GM23338 (cell line): ENCODE measurements around the gene MEP1A. TPM values are rescaled to one million over a fixed set of nuclear protein-coding genes. Genes with fewer than 3 reads are reported as not detected.

Source experiments
- ATAC-seq: fragments of 200-7000 bp; cut with Tn5 transposase; 3 replicates; pipeline ENCODE4 v1.9.1; 2020
- DNase-seq: peaks from one replicate; pipeline ENCODE4 v3.0.0-alpha.2; 2015; ENCODE audit warnings: low spot score
- H2AFZ ChIP-seq: fragments of 200-600 bp; sonication (generic); 2 replicates; pipeline ENCODE4 v1.8.0; 2016; ENCODE audit warnings: antibody characterized with exemption, mild to moderate bottlenecking, moderate library complexity
- H3F3A ChIP-seq: fragments of 200-600 bp; sonication (generic); replicated peaks from 2 replicates; pipeline ENCODE4 v1.8.0; 2017; ENCODE audit warnings: antibody characterized with exemption, mixed run types, low read depth
- H3K27ac ChIP-seq: fragments of 200-600 bp; sonication (generic); 2 replicates; pipeline ENCODE4 v1.6.1; 2016; ENCODE audit warnings: low read depth
- H3K27me3 ChIP-seq: fragments of 200-600 bp; sonication (generic); 2 replicates; pipeline ENCODE4 v1.8.0; 2016; ENCODE audit warnings: mild to moderate bottlenecking, mixed run types, moderate library complexity; ENCODE audit not compliant: insufficient read depth
- H3K36me3 ChIP-seq: fragments of 200-600 bp; sonication (generic); 2 replicates; pipeline ENCODE4 v1.8.0; 2016; ENCODE audit warnings: mild to moderate bottlenecking; ENCODE audit not compliant: insufficient read depth
- H3K4me1 ChIP-seq: fragments of 200-600 bp; sonication (generic); 2 replicates; pipeline ENCODE4 v1.8.0; 2016; ENCODE audit warnings: mild to moderate bottlenecking, moderate library complexity; ENCODE audit not compliant: insufficient read depth
- H3K4me2 ChIP-seq: fragments of 200-600 bp; sonication (generic); 2 replicates; pipeline ENCODE4 v1.7.1; 2017; ENCODE audit warnings: mixed run types
- H3K4me3 ChIP-seq: fragments of 200-600 bp; sonication (generic); 2 replicates; pipeline ENCODE4 v1.6.1; 2016; ENCODE audit warnings: mixed run types
- H3K79me2 ChIP-seq: fragments of 200-600 bp; sonication (generic); replicated peaks from 2 replicates; pipeline ENCODE4 v1.8.0; 2017; ENCODE audit warnings: mild to moderate bottlenecking; ENCODE audit not compliant: insufficient read depth
- H3K9me2 ChIP-seq: fragments of 200-600 bp; sonication (generic); 2 replicates; pipeline ENCODE4 v1.8.0; 2017; ENCODE audit not compliant: insufficient read depth
- H4K20me1 ChIP-seq: fragments of 200-600 bp; sonication (generic); replicated peaks from 2 replicates; pipeline ENCODE4 v1.8.0; 2017; ENCODE audit warnings: mild to moderate bottlenecking; ENCODE audit not compliant: insufficient read depth
- H3K27ac Mint-ChIP-seq: 2 replicates; pipeline ENCODE4 v1.8.0; 2020; ENCODE audit warnings: inconsistent platforms, mild to moderate bottlenecking, moderate library complexity, mixed read lengths
- H3K27me3 Mint-ChIP-seq: 3 replicates; pipeline ENCODE4 v1.8.0; 2022; ENCODE audit warnings: low read depth, mild to moderate bottlenecking, moderate library complexity, mixed read lengths, inconsistent platforms; ENCODE audit not compliant: insufficient read depth, poor library complexity
- H3K36me3 Mint-ChIP-seq: 3 replicates; pipeline ENCODE4 v1.8.0; 2021; ENCODE audit warnings: low read depth, mild to moderate bottlenecking, inconsistent platforms, moderate library complexity, mixed read lengths
- H3K4me1 Mint-ChIP-seq: 3 replicates; pipeline ENCODE4 v1.8.0; 2020; ENCODE audit warnings: mild to moderate bottlenecking, inconsistent platforms, mixed read lengths
- H3K4me3 Mint-ChIP-seq: 3 replicates; pipeline ENCODE4 v1.8.0; 2021; ENCODE audit warnings: moderate library complexity, mild to moderate bottlenecking, inconsistent platforms, mixed read lengths
- H3K9me3 Mint-ChIP-seq: 3 replicates; pipeline ENCODE4 v1.8.0; 2020; ENCODE audit warnings: moderate library complexity, mild to moderate bottlenecking, inconsistent platforms, mixed read lengths
- EZH2phosphoT487 ChIP-seq: fragments of 200-600 bp; sonication (generic); IDR thresholded peaks from one replicate; pipeline ENCODE4 v1.8.1; 2018; ENCODE audit warnings: antibody characterized with exemption; ENCODE audit not compliant: unreplicated experiment
- ZNF114 ChIP-seq: fragments of 250-450 bp; sonication (Bioruptor Pico); IDR thresholded peaks from 2 replicates; pipeline ENCODE4 v1.5.0; 2020; ENCODE audit warnings: mild to moderate bottlenecking, moderate library complexity
- polyA plus RNA-seq: library from polyadenylated mRNA; unstranded; fragments of >200 nt; fragmentation: Nextera tagmentation; extraction: Ambion mirVana; gene quantifications from 2 replicates; pipeline ENCODE4 v1.2.1, GENCODE V29; 2016
- total RNA-seq: library from RNA; depleted of rRNA; stranded (reverse); fragments of >200 nt; shearing (Covaris generic); gene quantifications from 2 replicates; pipeline ENCODE4 v1.2.3, GENCODE V29; 2014
- TF ChIP-seq, protein P1 (sequence below), 2 experiments: fragments of 200-600 bp in 1 of 2; sonication (generic) in 1 of 2; conservative IDR thresholded peaks; 2 replicates each; pipeline versions ENCODE4 v1.5.1 to v1.6.1; 2016 to 2017; ENCODE audit warnings: antibody characterized with exemption in 2 of 2, low read depth in 2 of 2, mild to moderate bottlenecking in 2 of 2, moderate library complexity in 1 of 2
- TF ChIP-seq, protein P2 (sequence below): IDR thresholded peaks from one replicate; pipeline ENCODE4 v1.6.1; 2018; ENCODE audit warnings: antibody characterized with exemption; ENCODE audit not compliant: unreplicated experiment
- TF ChIP-seq, protein P3 (sequence below): fragments of 250-450 bp; sonication (Bioruptor Pico); IDR thresholded peaks from 2 replicates; pipeline ENCODE4 v1.5.0; 2020; ENCODE audit warnings: mild to moderate bottlenecking, moderate library complexity
- TF ChIP-seq, protein P4 (sequence below): IDR thresholded peaks from 2 replicates; pipeline ENCODE4 v1.6.1; 2016; ENCODE audit warnings: antibody characterized with exemption

MEP1A gene
- total and polyA plus RNA-seq, 2 experiments from 2014 or later = not detected

DNA sequence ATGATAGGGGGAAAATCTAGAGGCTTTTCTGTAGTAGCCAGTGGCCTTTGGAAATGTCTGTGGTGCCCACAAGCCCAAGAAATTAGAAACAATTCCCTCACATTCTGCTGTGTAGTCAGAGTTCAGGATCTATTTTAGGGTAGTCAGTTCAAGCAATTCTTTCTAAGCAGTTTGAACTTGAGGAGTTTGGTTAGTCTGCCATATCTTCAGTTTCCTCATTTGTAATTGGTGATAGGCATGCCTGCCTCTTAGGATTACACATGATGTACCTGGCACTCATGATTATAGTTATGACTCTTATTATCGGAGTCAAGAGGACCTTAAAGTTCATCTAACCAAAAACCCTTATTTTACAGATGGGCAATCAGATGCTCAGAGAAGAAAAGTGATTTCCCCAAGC is 21.2 kb upstream of the MEP1A start (continued):
- TF ChIP-seq, protein P1, sequence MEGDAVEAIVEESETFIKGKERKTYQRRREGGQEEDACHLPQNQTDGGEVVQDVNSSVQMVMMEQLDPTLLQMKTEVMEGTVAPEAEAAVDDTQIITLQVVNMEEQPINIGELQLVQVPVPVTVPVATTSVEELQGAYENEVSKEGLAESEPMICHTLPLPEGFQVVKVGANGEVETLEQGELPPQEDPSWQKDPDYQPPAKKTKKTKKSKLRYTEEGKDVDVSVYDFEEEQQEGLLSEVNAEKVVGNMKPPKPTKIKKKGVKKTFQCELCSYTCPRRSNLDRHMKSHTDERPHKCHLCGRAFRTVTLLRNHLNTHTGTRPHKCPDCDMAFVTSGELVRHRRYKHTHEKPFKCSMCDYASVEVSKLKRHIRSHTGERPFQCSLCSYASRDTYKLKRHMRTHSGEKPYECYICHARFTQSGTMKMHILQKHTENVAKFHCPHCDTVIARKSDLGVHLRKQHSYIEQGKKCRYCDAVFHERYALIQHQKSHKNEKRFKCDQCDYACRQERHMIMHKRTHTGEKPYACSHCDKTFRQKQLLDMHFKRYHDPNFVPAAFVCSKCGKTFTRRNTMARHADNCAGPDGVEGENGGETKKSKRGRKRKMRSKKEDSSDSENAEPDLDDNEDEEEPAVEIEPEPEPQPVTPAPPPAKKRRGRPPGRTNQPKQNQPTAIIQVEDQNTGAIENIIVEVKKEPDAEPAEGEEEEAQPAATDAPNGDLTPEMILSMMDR (conservative IDR thresholded peaks at IDR 0.05; ENCODE audit: low read depth in 2 of 2) = no peak
- TF ChIP-seq, protein P2, sequence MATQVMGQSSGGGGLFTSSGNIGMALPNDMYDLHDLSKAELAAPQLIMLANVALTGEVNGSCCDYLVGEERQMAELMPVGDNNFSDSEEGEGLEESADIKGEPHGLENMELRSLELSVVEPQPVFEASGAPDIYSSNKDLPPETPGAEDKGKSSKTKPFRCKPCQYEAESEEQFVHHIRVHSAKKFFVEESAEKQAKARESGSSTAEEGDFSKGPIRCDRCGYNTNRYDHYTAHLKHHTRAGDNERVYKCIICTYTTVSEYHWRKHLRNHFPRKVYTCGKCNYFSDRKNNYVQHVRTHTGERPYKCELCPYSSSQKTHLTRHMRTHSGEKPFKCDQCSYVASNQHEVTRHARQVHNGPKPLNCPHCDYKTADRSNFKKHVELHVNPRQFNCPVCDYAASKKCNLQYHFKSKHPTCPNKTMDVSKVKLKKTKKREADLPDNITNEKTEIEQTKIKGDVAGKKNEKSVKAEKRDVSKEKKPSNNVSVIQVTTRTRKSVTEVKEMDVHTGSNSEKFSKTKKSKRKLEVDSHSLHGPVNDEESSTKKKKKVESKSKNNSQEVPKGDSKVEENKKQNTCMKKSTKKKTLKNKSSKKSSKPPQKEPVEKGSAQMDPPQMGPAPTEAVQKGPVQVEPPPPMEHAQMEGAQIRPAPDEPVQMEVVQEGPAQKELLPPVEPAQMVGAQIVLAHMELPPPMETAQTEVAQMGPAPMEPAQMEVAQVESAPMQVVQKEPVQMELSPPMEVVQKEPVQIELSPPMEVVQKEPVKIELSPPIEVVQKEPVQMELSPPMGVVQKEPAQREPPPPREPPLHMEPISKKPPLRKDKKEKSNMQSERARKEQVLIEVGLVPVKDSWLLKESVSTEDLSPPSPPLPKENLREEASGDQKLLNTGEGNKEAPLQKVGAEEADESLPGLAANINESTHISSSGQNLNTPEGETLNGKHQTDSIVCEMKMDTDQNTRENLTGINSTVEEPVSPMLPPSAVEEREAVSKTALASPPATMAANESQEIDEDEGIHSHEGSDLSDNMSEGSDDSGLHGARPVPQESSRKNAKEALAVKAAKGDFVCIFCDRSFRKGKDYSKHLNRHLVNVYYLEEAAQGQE = no peak
- TF ChIP-seq ZNF114 (CRISPR knock-in tag) = no peak

DNA sequence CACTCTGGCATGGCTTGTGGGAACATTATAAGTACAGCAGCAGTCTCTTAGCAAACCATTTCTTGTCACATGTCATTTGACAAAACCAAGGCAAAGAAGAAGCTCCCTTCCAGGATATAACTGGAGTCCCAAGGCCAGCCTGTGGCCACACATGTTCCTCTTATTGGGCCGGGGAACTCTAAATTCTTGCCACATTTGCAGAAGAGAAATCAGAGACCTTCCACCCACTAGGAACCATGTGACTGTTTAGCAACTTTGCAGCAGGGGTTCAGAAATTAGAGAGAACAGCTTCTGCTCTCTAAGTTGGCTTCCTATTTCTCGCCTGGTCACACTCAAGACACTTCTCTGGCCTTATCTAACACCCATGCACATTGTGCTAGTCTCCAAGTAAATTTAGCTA is 20.4 kb upstream of the MEP1A start:
- H3K9me3 Mint-ChIP-seq = peaks cover 2% of the 10 kb centered on the region; the same call in 1 of the 3 replicates
- peaks cover 1% of the 10 kb centered on the region for H3K27me3 Mint-ChIP-seq
- Histone ChIP-seq H3K4me2 (no peak overlapping the region), H3K27me3 (no peaks in the 10 kb centered on the region), H2AFZ (no peak overlapping the region; the same call in 1 of the 2 replicates), H3K79me2 (no peaks in the 10 kb centered on the region), H3K27ac (no peak overlapping the region), H3K4me3 (no peak overlapping the region), H3K9me2 (peaks cover 9% of the 10 kb centered on the region; the same call in 1 of the 2 replicates), H3K36me3 (no peaks in the 10 kb centered on the region), H3K4me1 (no peaks in the 10 kb centered on the region), H4K20me1 (no peaks in the 10 kb centered on the region), H3F3A (no peaks in the 10 kb centered on the region)
- DNase-seq = no peak
- H3K27ac Mint-ChIP-seq = no peak overlapping the region
- ATAC-seq = no peak
- no peaks in the 10 kb centered on the region for H3K4me1 Mint-ChIP-seq
- no peak overlapping the region for H3K4me3 Mint-ChIP-seq
- no peaks in the 10 kb centered on the region; the same call in 2 of the 3 replicates for H3K36me3 Mint-ChIP-seq
- TF ChIP-seq, protein P2 = no peak
- TF ChIP-seq, protein P3, sequence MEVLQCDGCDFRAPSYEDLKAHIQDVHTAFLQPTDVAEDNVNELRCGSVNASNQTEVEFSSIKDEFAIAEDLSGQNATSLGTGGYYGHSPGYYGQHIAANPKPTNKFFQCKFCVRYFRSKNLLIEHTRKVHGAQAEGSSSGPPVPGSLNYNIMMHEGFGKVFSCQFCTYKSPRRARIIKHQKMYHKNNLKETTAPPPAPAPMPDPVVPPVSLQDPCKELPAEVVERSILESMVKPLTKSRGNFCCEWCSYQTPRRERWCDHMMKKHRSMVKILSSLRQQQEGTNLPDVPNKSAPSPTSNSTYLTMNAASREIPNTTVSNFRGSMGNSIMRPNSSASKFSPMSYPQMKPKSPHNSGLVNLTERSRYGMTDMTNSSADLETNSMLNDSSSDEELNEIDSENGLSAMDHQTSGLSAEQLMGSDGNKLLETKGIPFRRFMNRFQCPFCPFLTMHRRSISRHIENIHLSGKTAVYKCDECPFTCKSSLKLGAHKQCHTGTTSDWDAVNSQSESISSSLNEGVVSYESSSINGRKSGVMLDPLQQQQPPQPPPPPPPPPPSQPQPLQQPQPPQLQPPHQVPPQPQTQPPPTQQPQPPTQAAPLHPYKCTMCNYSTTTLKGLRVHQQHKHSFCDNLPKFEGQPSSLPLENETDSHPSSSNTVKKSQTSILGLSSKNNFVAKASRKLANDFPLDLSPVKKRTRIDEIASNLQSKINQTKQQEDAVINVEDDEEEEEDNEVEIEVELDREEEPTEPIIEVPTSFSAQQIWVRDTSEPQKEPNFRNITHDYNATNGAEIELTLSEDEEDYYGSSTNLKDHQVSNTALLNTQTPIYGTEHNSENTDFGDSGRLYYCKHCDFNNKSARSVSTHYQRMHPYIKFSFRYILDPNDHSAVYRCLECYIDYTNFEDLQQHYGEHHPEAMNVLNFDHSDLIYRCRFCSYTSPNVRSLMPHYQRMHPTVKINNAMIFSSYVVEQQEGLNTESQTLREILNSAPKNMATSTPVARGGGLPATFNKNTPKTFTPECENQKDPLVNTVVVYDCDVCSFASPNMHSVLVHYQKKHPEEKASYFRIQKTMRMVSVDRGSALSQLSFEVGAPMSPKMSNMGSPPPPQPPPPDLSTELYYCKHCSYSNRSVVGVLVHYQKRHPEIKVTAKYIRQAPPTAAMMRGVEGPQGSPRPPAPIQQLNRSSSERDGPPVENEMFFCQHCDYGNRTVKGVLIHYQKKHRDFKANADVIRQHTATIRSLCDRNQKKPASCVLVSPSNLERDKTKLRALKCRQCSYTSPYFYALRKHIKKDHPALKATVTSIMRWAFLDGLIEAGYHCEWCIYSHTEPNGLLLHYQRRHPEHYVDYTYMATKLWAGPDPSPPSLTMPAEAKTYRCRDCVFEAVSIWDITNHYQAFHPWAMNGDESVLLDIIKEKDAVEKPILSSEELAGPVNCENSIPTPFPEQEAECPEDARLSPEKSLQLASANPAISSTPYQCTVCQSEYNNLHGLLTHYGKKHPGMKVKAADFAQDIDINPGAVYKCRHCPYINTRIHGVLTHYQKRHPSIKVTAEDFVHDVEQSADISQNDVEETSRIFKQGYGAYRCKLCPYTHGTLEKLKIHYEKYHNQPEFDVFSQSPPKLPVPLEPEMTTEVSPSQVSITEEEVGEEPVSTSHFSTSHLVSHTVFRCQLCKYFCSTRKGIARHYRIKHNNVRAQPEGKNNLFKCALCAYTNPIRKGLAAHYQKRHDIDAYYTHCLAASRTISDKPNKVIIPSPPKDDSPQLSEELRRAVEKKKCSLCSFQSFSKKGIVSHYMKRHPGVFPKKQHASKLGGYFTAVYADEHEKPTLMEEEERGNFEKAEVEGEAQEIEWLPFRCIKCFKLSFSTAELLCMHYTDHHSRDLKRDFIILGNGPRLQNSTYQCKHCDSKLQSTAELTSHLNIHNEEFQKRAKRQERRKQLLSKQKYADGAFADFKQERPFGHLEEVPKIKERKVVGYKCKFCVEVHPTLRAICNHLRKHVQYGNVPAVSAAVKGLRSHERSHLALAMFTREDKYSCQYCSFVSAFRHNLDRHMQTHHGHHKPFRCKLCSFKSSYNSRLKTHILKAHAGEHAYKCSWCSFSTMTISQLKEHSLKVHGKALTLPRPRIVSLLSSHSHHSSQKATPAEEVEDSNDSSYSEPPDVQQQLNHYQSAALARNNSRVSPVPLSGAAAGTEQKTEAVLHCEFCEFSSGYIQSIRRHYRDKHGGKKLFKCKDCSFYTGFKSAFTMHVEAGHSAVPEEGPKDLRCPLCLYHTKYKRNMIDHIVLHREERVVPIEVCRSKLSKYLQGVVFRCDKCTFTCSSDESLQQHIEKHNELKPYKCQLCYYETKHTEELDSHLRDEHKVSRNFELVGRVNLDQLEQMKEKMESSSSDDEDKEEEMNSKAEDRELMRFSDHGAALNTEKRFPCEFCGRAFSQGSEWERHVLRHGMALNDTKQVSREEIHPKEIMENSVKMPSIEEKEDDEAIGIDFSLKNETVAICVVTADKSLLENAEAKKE (CRISPR knock-in tag) = no peak
- TF ChIP-seq, protein P4, sequence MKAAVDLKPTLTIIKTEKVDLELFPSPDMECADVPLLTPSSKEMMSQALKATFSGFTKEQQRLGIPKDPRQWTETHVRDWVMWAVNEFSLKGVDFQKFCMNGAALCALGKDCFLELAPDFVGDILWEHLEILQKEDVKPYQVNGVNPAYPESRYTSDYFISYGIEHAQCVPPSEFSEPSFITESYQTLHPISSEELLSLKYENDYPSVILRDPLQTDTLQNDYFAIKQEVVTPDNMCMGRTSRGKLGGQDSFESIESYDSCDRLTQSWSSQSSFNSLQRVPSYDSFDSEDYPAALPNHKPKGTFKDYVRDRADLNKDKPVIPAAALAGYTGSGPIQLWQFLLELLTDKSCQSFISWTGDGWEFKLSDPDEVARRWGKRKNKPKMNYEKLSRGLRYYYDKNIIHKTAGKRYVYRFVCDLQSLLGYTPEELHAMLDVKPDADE = no peak
- no peak for TF ChIP-seq EZH2phosphoT487
